Esophagus muscularis mucosa (tissue), 4 donors: ENCODE measurements around the gene TLE5. TPM values are rescaled to one million over a fixed set of nuclear protein-coding genes. Genes with fewer than 3 reads are reported as not detected.

Experiments used
- DNase-seq: peaks from one replicate; pipeline ENCODE4 v3.0.0-alpha.2; 2017; ENCODE audit errors: extremely low spot score
- H3K27ac ChIP-seq, 4 donors: fragments of 200-600 bp; sonication (generic); replicated peaks in 1 of 4; 1 replicate in 3 of 4; 2 replicates in 1 of 4; pipeline ENCODE4 v1.5.1; 2016 to 2019; ENCODE audit warnings: mild to moderate bottlenecking in 1 of 4
- H3K27me3 ChIP-seq, 4 donors: fragments of 200-600 bp; sonication (generic); one replicate each; pipeline versions ENCODE4 v1.5.1 to v1.6.0; 2016 to 2019
- H3K36me3 ChIP-seq, 4 donors: fragments of 200-600 bp; sonication (generic); one replicate each; pipeline ENCODE4 v1.5.1; 2016 to 2019
- H3K4me1 ChIP-seq, 4 donors: fragments of 200-600 bp; sonication (generic); one replicate each; pipeline ENCODE4 v1.5.1; 2016 to 2019
- H3K4me3 ChIP-seq, 4 donors: fragments of 200-600 bp; sonication (generic); 1 replicate in 2 of 4; 2 replicates in 2 of 4; pipeline ENCODE4 v1.5.1; 2016 to 2019; ENCODE audit warnings: mild to moderate bottlenecking in 4 of 4, moderate library complexity in 1 of 4
- H3K9me3 ChIP-seq, 4 donors: fragments of 200-600 bp; sonication (generic); 1 replicate in 3 of 4; 2 replicates in 1 of 4; pipeline ENCODE4 v1.5.1; 2016 to 2019
- CTCF ChIP-seq, 3 experiments: fragments of 200-600 bp in 2 of 3; fragments of 450-650 bp in 1 of 3; sonication (generic) in 2 of 3; IDR thresholded peaks; one replicate each; pipeline ENCODE4 v1.5.1; 2017 to 2019; ENCODE audit warnings: antibody characterized with exemption in 3 of 3, mild to moderate bottlenecking in 2 of 3, moderate library complexity in 1 of 3
- EP300 ChIP-seq: sonication (generic); formaldehyde crosslinking; IDR thresholded peaks from one replicate; pipeline ENCODE4 v1.6.1; 2017; ENCODE audit warnings: antibody characterized with exemption
- POLR2A ChIP-seq: fragments of 450-650 bp; IDR thresholded peaks from one replicate; pipeline ENCODE4 v1.6.1; 2017; ENCODE audit warnings: antibody characterized with exemption, moderate library complexity, mild to moderate bottlenecking, low read depth
- POLR2AphosphoS5 ChIP-seq, 2 donors: sonication (generic); formaldehyde crosslinking; IDR thresholded peaks; one replicate each; pipeline ENCODE4 v1.6.1; 2017; ENCODE audit warnings: antibody characterized with exemption in 2 of 2
- WGBS: methylation state at CpG from one replicate; pipeline ENCODE4 v1.1.5; 2018; 5-methylcytosine and 5-hydroxymethylcytosine counted together
- intact Hi-C: fragments of 100-400 bp; cut with DNase I; formaldehyde crosslinking; loops from one replicate; pipeline ENCODE4 v1.15.1; 2023
- total RNA-seq, 4 donors: library from RNA; depleted of rRNA; stranded (reverse); fragments of >200 nt; gene quantifications; one replicate each; pipeline versions ENCODE4 v1.1.0 to v1.2.1, GENCODE V29; 2016

The TLE5 gene
- total RNA-seq, 4 donors from 2014 or later: 657 to 947 (median 804) TPM

GRCh38 chr19:3084943-3085342, 22.6 kb upstream of the TLE5 start:
- DNase-seq: no peak
- H3K27ac ChIP-seq: no peak overlapping the region
- H3K9me3 ChIP-seq: no peaks in the 10 kb centered on the region
- peaks cover 5 to 19% (median 16%) of the 10 kb centered on the region in 4 donors for H3K4me1 ChIP-seq
- intact Hi-C loops: no loop called here
- H3K36me3 ChIP-seq: no peaks in the 10 kb centered on the region
- no peak overlapping the region for H3K4me3 ChIP-seq
- 74% methylated on average over 10 of the region's 10 CpGs for WGBS
- TF ChIP-seq POLR2AphosphoS5 (IDR thresholded peaks at IDR 0.05) (no peak), POLR2A (no peak), EP300 (no peak), CTCF (IDR thresholded peaks at IDR 0.05) (no peak)
- no peaks in the 10 kb centered on the region for H3K27me3 ChIP-seq

GRCh38 chr19:3083964-3084363, 21.7 kb upstream of the TLE5 start:
- no peak for TF ChIP-seq EP300
- no peak for TF ChIP-seq CTCF (IDR thresholded peaks at IDR 0.05)
- TF ChIP-seq POLR2AphosphoS5 (IDR thresholded peaks at IDR 0.05): no peak
- no peak for TF ChIP-seq POLR2A
- intact Hi-C loops: no loop called here
- H3K27me3 ChIP-seq: no peaks in the 10 kb centered on the region
- H3K9me3 ChIP-seq: no peaks in the 10 kb centered on the region
- peaks cover 5 to 22% (median 19%) of the 10 kb centered on the region in 4 donors for H3K4me1 ChIP-seq
- 98% methylated on average over 7 of the region's 7 CpGs for WGBS
- H3K36me3 ChIP-seq: no peaks in the 10 kb centered on the region
- H3K27ac ChIP-seq: no peak overlapping the region
- H3K4me3 ChIP-seq: no peak overlapping the region
- no peak for DNase-seq

GRCh38 chr19:3082331-3082730, 20.0 kb upstream of the TLE5 start:
- Histone ChIP-seq H3K36me3 (no peaks in the 10 kb centered on the region), H3K27me3 (no peaks in the 10 kb centered on the region), H3K4me3 (no peak overlapping the region), H3K27ac (peak overlapping the region in 1 of 4 donors; percentile 75), H3K9me3 (no peaks in the 10 kb centered on the region), H3K4me1 (peaks cover 5 to 22% (median 19%) of the 10 kb centered on the region in 4 donors)
- 97% methylated on average over 10 of the region's 10 CpGs for WGBS
- TF ChIP-seq CTCF (IDR thresholded peaks at IDR 0.05): no peak
- no peak for TF ChIP-seq POLR2AphosphoS5 (IDR thresholded peaks at IDR 0.05)
- no peak for TF ChIP-seq POLR2A
- no peak for TF ChIP-seq EP300
- DNase-seq: no peak
- intact Hi-C loops: no loop called here

GRCh38 chr19:3080286-3080685, 18.0 kb upstream of the TLE5 start:
- peaks cover 14 to 33% (median 29%) of the 10 kb centered on the region in 4 donors for H3K4me1 ChIP-seq
- TF ChIP-seq EP300 (no peak), POLR2AphosphoS5 (IDR thresholded peaks at IDR 0.05) (peak; percentile 51 to 78), CTCF (IDR thresholded peaks at IDR 0.05) (no peak), POLR2A (no peak)
- no peaks in the 10 kb centered on the region for H3K9me3 ChIP-seq
- no peak for DNase-seq
- H3K27me3 ChIP-seq: no peaks in the 10 kb centered on the region
- intact Hi-C loops: no loop called here
- WGBS: 32% methylated on average over 12 of the region's 12 CpGs
- peak overlapping the region; percentile 67 to 75 (median 72) for H3K27ac ChIP-seq
- no peaks in the 10 kb centered on the region for H3K36me3 ChIP-seq
- H3K4me3 ChIP-seq: peak overlapping the region in 2 of 4 donors; percentile 5 to 10

- Histone ChIP-seq H3K4me3 (no peak overlapping the region), H3K27ac (peak overlapping the region; percentile 67 to 75 (median 72)), H3K27me3 (no peaks in the 10 kb centered on the region), H3K36me3 (no peaks in the 10 kb centered on the region), H3K4me1 (peaks cover 14 to 34% (median 29%) of the 10 kb centered on the region in 4 donors), H3K9me3 (no peaks in the 10 kb centered on the region)
- intact Hi-C loops: loop anchor here (5.0 kb wide), 1 partner anchor 48 kb away; no protein-coding TSS in a partner anchor
- no peak for TF ChIP-seq POLR2A
- TF ChIP-seq CTCF (IDR thresholded peaks at IDR 0.05): no peak
- TF ChIP-seq EP300: no peak
- no peak for TF ChIP-seq POLR2AphosphoS5 (IDR thresholded peaks at IDR 0.05)
- WGBS: 88% methylated on average over 4 of the region's 4 CpGs
- no peak for DNase-seq
Observed at GRCh38 chr19:3079578-3079977, 17.3 kb upstream of the TLE5 start.
